Loucy (cell line): Measurements from ENCODE around the gene CDH4.

Experiments used
- H2AFZ ChIP-seq: fragments of 200-600 bp; sonication (generic); 2 replicates; pipeline ENCODE4 v1.6.0; 2016; ENCODE audit warnings: antibody characterized with exemption, mild to moderate bottlenecking, low read length, moderate library complexity
- H3F3A ChIP-seq: fragments of 200-600 bp; 2 replicates; pipeline ENCODE4 v1.6.0; 2016; ENCODE audit warnings: antibody characterized with exemption, low read depth, mild to moderate bottlenecking
- H3K27me3 ChIP-seq: fragments of 200-600 bp; sonication (generic); 2 replicates; pipeline ENCODE4 v1.6.1; 2014; ENCODE audit warnings: low read length, mild to moderate bottlenecking; ENCODE audit not compliant: insufficient read depth, poor library complexity, severe bottlenecking
- H3K36me3 ChIP-seq: fragments of 200-600 bp; sonication (generic); 2 replicates; pipeline ENCODE4 v1.6.1; 2016; ENCODE audit warnings: low read length; ENCODE audit not compliant: insufficient read depth
- H3K4me1 ChIP-seq: fragments of 200-600 bp; sonication (generic); 2 replicates; pipeline ENCODE4 v1.5.1; 2014; ENCODE audit warnings: low read length, mild to moderate bottlenecking; ENCODE audit not compliant: insufficient read depth, poor library complexity, severe bottlenecking
- H3K4me2 ChIP-seq: fragments of 200-600 bp; sonication (generic); 2 replicates; pipeline ENCODE4 v1.6.0; 2014; ENCODE audit warnings: antibody characterized with exemption, low read length, low read depth, mild to moderate bottlenecking; ENCODE audit not compliant: poor library complexity, severe bottlenecking
- H3K4me3 ChIP-seq: fragments of 200-600 bp; sonication (generic); 2 replicates; pipeline ENCODE4 v1.5.1; 2014; ENCODE audit warnings: low read length, mild to moderate bottlenecking, mixed read lengths; ENCODE audit not compliant: poor library complexity, severe bottlenecking
- H3K79me2 ChIP-seq: fragments of 200-600 bp; sonication (generic); 2 replicates; pipeline ENCODE4 v1.6.1; 2014; ENCODE audit warnings: low read length; ENCODE audit not compliant: insufficient read depth
- H3K9ac ChIP-seq: fragments of 200-600 bp; sonication (generic); 2 replicates; pipeline ENCODE4 v1.6.0; 2014; ENCODE audit warnings: mild to moderate bottlenecking, low read depth, low read length, moderate library complexity; ENCODE audit not compliant: poor library complexity, severe bottlenecking
- H3K9me2 ChIP-seq: fragments of 200-600 bp; sonication (generic); replicated peaks from 2 replicates; pipeline ENCODE4 v1.6.1; 2016; ENCODE audit warnings: low read depth, low read length, mixed read lengths
- H3K9me3 ChIP-seq: fragments of 200-600 bp; sonication (generic); 2 replicates; pipeline ENCODE4 v1.6.1; 2014; ENCODE audit warnings: mild to moderate bottlenecking, antibody characterized with exemption, low read length, low read depth; ENCODE audit not compliant: insufficient read depth
- H4K20me1 ChIP-seq: fragments of 200-600 bp; sonication (generic); 2 replicates; pipeline ENCODE4 v1.6.0; 2014; ENCODE audit warnings: antibody characterized with exemption, low read length, mild to moderate bottlenecking; ENCODE audit not compliant: insufficient read depth, poor library complexity, severe bottlenecking
- CTCF ChIP-seq: fragments of 200-600 bp; sonication (generic); conservative IDR thresholded peaks from 2 replicates; pipeline ENCODE4 v1.5.1; 2014; ENCODE audit warnings: mild to moderate bottlenecking, antibody characterized with exemption, low read length
- EZH2phosphoT487 ChIP-seq: fragments of 200-600 bp; IDR thresholded peaks from 2 replicates; pipeline ENCODE4 v1.6.1; 2018; ENCODE audit warnings: antibody characterized with exemption, mild to moderate bottlenecking, moderate library complexity, borderline replicate concordance

Gene CDH4

GRCh38 chr20:61482056-61482887 lies 230.2 kb downstream of the CDH4 start:
- no peaks in the 10 kb centered on the region for H4K20me1 ChIP-seq
- no peak overlapping the region for H3K4me3 ChIP-seq
- H3F3A ChIP-seq = no peaks in the 10 kb centered on the region
- no peaks in the 10 kb centered on the region for H3K79me2 ChIP-seq
- no peaks in the 10 kb centered on the region for H3K36me3 ChIP-seq
- no peaks in the 10 kb centered on the region for H3K9me2 ChIP-seq
- H2AFZ ChIP-seq = no peak overlapping the region
- peaks cover 19% of the 10 kb centered on the region for H3K4me1 ChIP-seq
- H3K4me2 ChIP-seq = no peak overlapping the region
- H3K27me3 ChIP-seq = no peaks in the 10 kb centered on the region
- no peaks in the 10 kb centered on the region for H3K9me3 ChIP-seq
- TF ChIP-seq EZH2phosphoT487 = no peak
- no peak for TF ChIP-seq CTCF
- H3K9ac ChIP-seq = no peak overlapping the region

- no peaks in the 10 kb centered on the region for H3K9me2 ChIP-seq
Measured at GRCh38 chr20:61482901-61483300, 230.8 kb downstream of the CDH4 start.

GRCh38 chr20:61483336-61484067 lies 231.4 kb downstream of the CDH4 start:
- H3K79me2 ChIP-seq = no peaks in the 10 kb centered on the region
- peaks cover 12% of the 10 kb centered on the region for H3K4me1 ChIP-seq
- H3K36me3 ChIP-seq = no peaks in the 10 kb centered on the region
- TF ChIP-seq CTCF (no peak), EZH2phosphoT487 (no peak)
- H3K4me3 ChIP-seq = no peak overlapping the region
- H4K20me1 ChIP-seq = no peaks in the 10 kb centered on the region
- no peaks in the 10 kb centered on the region for H3K9me3 ChIP-seq
- H3K27me3 ChIP-seq = no peaks in the 10 kb centered on the region
- H3F3A ChIP-seq = no peaks in the 10 kb centered on the region
- no peak overlapping the region for H3K9ac ChIP-seq
- no peaks in the 10 kb centered on the region for H3K9me2 ChIP-seq
- H2AFZ ChIP-seq = no peak overlapping the region
- H3K4me2 ChIP-seq = no peak overlapping the region

More at GRCh38 chr20:61482901-61483300, 230.8 kb downstream of the CDH4 start:
- TF ChIP-seq CTCF (no peak), EZH2phosphoT487 (no peak)
- no peaks in the 10 kb centered on the region for H3K9me3 ChIP-seq
- peaks cover 18% of the 10 kb centered on the region for H3K4me1 ChIP-seq
- no peaks in the 10 kb centered on the region for H3K79me2 ChIP-seq
- H3K27me3 ChIP-seq = no peaks in the 10 kb centered on the region
- no peak overlapping the region for H3K4me2 ChIP-seq
- H3K4me3 ChIP-seq = no peak overlapping the region
- no peaks in the 10 kb centered on the region for H4K20me1 ChIP-seq
- H3K9ac ChIP-seq = no peak overlapping the region
- H2AFZ ChIP-seq = no peak overlapping the region
- no peaks in the 10 kb centered on the region for H3F3A ChIP-seq
- H3K36me3 ChIP-seq = no peaks in the 10 kb centered on the region
